ENCODE measurements around the gene CD160. TPM values are rescaled to one million over a fixed set of nuclear protein-coding genes. Genes with fewer than 3 reads are reported as not detected.
"Not testable (repeated sequence)": the region's sequence is repeated elsewhere in the genome, so short reads cannot be mapped to it uniquely, and the experiment has no call there.

Gene CD160
- polyA plus RNA-seq, 4 donors: 0.60 to 2.9 (median 1.5) TPM

- no peak for DNase-seq (ENCODE audit: low read depth in 4 of 4, low spot score in 2 of 4)
These were observed 11.2 kb upstream of the CD160 start for GRCh38 chr1:145708063-145708462.

- DNase-seq (ENCODE audit: low read depth in 4 of 4, low spot score in 2 of 4): no peak
These were observed 8.8 kb upstream of the CD160 start for GRCh38 chr1:145710291-145711027.

DNA sequence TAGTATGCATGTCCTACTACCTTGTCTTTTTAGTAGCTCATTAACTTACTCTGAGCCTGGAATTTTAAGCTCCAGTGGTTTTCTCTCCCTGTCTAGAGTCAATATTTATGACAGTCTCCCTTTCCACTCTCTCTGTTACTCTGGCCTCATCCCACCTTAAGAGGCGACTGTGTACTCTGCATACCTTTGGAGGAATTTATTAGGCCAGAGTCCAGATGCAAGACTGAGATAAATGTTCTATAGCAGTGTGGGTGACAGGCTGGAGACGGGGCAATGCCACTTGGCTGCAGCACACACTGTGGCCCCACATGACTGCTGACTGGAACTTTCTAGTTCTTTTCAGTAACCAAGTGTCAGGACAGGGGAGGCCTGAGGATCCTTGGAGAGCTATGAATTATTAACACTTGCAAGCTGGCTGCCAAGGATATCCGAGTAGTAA lies 8.1 kb upstream of the CD160 start:
- peak; percentile 37 to 68 (median 62) for DNase-seq (ENCODE audit: low read depth in 4 of 4, low spot score in 2 of 4)

GRCh38 chr1:145714524-145715111 lies 4.7 kb upstream of the CD160 start:
- DNase-seq (ENCODE audit: low read depth in 4 of 4, low spot score in 2 of 4): no peak

- no peak for DNase-seq (ENCODE audit: low read depth in 4 of 4, low spot score in 2 of 4)
These were observed 2.5 kb upstream of the CD160 start for GRCh38 chr1:145716641-145717345.

DNA sequence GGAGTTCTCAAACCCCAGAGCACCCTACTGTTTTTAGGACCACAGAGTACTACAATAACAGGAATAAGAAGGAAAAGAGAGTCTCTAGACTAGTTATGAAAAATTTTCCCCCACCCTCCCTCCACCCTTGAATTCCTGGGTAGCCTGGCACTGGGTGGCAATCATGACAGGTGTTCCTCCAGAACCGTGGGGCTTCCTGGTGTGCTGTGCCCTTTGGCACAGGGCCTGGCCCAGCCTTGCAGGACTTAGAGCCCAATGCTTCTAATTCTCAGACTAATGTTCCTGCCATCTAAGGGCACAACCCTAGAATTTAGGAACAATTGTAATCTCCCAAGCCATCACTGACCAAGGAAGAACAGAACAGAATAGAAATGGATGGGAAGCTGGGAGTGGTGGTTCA lies 1.5 kb upstream of the CD160 start:
- no peak for DNase-seq (ENCODE audit: low read depth in 4 of 4, low spot score in 2 of 4)

DNA sequence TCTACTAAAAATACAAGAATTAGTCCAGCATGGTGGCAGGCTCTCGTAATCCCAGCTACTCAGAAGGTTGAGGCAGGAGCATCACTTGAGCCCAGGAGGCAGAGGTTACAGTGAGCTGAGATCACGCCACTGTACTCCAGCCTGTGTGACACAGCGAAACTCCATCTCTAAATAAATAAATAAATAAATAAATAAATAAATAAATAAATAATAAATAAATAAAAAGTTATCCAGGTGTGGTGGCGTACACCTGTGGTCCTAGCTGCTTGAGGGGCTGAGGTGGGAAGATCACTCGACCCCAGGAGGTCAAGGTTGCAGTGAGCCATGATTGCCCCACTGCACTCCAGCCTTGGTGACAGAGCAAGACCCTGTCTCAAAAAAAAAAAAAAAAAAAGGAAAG lies 834 bp upstream of the CD160 start:
- DNase-seq (ENCODE audit: low read depth in 4 of 4, low spot score in 2 of 4): not testable (repeated sequence)

GRCh38 chr1:145720556-145720877 lies 1.2 kb downstream of the CD160 start:
- no peak for DNase-seq (ENCODE audit: low read depth in 4 of 4, low spot score in 2 of 4)

DNA sequence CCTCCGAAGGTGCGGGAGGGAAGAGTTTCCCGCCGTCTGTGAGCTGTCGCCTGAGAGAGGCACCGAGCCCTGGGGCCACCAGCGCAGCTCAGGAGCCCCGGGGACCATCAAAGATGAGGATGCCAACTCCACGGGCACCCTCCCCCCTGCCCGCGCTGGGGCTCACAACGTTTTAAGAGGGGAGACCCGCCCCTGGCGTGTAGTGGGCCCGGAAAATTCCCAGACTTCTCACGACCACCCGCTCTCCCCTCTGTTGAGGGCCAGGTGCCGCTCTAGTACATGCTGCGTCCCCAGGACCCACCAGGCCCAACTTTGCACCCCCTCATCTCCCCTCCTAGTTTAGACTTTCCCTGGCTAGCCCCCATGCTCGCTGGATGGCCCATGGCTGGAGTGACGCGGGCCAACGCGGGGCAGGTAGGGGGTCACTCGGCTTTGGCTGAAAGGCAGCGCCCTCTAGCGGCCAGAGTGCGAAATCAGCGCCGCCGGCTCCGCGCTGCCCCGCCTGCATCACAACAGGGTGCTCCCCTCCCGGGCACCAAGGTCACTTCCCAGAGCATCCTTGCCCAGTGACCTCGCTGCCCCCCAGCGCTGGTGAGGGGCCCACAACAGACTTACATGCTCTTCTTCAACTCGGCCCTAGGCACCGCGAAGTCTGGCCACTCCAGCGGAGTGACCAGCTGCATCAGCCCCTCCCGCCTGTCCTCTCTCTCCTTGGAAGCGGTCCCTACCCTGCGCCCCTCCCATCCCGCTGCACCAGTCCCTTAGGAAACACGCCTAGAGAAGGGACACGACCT lies 1.8 kb downstream of the CD160 start:
- DNase-seq (ENCODE audit: low read depth in 4 of 4, low spot score in 2 of 4): peak in 2 of 4 donors; percentile 37 to 53

DNA sequence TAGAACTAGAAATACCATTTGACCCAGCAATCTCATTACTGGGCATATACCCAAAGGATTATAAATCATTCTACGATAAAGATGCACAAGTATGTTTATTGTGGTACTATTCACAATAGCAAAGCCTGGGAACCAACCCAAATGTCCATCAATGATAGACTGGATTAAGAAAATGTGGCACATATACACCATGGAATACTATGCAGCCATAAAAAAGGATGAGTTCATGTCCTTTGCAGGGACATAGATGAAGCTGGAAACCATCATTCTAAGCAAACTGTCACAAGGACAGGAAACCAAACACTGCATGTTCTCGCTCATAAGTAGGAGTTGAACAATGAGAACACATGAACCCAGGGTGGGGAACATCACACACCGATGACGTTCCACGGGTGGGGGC lies 6.9 kb downstream of the CD160 start:
- not testable (repeated sequence) for DNase-seq (ENCODE audit: low read depth in 4 of 4, low spot score in 2 of 4)

DNA sequence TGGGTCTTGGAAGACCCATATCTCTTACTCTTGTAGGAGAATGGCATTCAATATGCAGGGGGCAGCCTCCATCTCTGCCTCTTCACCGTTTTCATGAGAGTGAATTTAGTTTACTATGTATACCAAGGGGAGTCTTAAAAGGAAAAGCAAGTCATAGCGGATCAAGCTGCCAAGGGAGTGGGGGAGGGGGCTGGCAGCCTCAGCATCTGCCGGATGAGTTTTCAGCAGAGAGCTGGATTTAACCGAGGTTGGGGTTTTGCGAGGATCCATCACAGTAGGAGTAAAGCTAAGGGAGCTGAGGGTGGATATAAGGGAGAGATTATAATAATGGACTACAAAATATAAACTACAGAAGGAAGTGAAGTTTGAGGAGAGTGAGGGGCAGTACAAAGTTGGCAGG lies 9.9 kb downstream of the CD160 start:
- DNase-seq (ENCODE audit: low read depth in 4 of 4, low spot score in 2 of 4): no peak

- no peak for DNase-seq (ENCODE audit: low read depth in 4 of 4, low spot score in 2 of 4)
These were observed 10.6 kb downstream of the CD160 start for GRCh38 chr1:145729666-145730436.

- no peak for DNase-seq (ENCODE audit: low read depth in 4 of 4, low spot score in 2 of 4)
These were observed 11.2 kb downstream of the CD160 start for GRCh38 chr1:145730467-145730866.

- DNase-seq (ENCODE audit: low read depth in 4 of 4, low spot score in 2 of 4): no peak
These were observed 11.6 kb downstream of the CD160 start for GRCh38 chr1:145730900-145731299.

GRCh38 chr1:145736191-145736590 lies 16.9 kb downstream of the CD160 start:
- DNase-seq (ENCODE audit: low read depth in 4 of 4, low spot score in 2 of 4): no peak

DNA sequence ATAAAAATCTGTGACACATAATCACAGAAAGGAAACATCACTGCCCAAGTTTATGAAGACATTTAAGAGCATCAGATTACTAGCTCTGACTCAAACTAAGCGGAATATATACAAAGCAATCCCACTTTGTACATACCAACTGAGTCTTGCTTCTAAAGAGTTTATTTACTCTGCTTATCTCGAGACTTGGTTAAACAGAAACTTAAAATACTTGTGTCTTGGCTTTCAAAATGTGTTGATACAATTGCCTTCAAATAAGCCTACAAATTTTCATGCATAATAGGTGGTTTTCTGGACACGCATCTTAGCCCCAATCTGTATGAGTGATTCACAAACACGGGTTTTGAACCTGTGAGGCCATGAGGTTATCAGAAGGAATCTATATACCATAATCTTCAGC lies 21.0 kb downstream of the CD160 start:
- DNase-seq (ENCODE audit: low read depth in 4 of 4, low spot score in 2 of 4): no peak

GRCh38 chr1:145747398-145748247 lies 28.3 kb downstream of the CD160 start:
- no peak for DNase-seq (ENCODE audit: low read depth in 4 of 4, low spot score in 2 of 4)

- DNase-seq (ENCODE audit: low read depth in 4 of 4, low spot score in 2 of 4): no peak
These were observed 31.1 kb downstream of the CD160 start for GRCh38 chr1:145750426-145750825.

- DNase-seq (ENCODE audit: low read depth in 4 of 4, low spot score in 2 of 4): no peak
These were observed 32.3 kb downstream of the CD160 start for GRCh38 chr1:145751491-145752037.

All from left renal cortex interstitium (tissue), 4 donors.